GM23338 (cell line): ENCODE data around the gene TSKS. TPM values are rescaled to one million over a fixed set of nuclear protein-coding genes. Genes with fewer than 3 reads are reported as not detected.
A peak's percentile ranks its signal among the peaks of the same experiment; 100 is the strongest.

Experiments
- ATAC-seq: fragments of 200-7000 bp; cut with Tn5 transposase; 3 replicates; pipeline ENCODE4 v1.9.1; 2020
- DNase-seq: peaks from one replicate; pipeline ENCODE4 v3.0.0-alpha.2; 2015; ENCODE audit warnings: low spot score
- H2AFZ ChIP-seq: fragments of 200-600 bp; sonication (generic); 2 replicates; pipeline ENCODE4 v1.8.0; 2016; ENCODE audit warnings: antibody characterized with exemption, mild to moderate bottlenecking, moderate library complexity
- H3F3A ChIP-seq: fragments of 200-600 bp; sonication (generic); replicated peaks from 2 replicates; pipeline ENCODE4 v1.8.0; 2017; ENCODE audit warnings: antibody characterized with exemption, mixed run types, low read depth
- H3K27ac ChIP-seq: fragments of 200-600 bp; sonication (generic); 2 replicates; pipeline ENCODE4 v1.6.1; 2016; ENCODE audit warnings: low read depth
- H3K27me3 ChIP-seq: fragments of 200-600 bp; sonication (generic); 2 replicates; pipeline ENCODE4 v1.8.0; 2016; ENCODE audit warnings: mild to moderate bottlenecking, mixed run types, moderate library complexity; ENCODE audit not compliant: insufficient read depth
- H3K36me3 ChIP-seq: fragments of 200-600 bp; sonication (generic); 2 replicates; pipeline ENCODE4 v1.8.0; 2016; ENCODE audit warnings: mild to moderate bottlenecking; ENCODE audit not compliant: insufficient read depth
- H3K4me1 ChIP-seq: fragments of 200-600 bp; sonication (generic); 2 replicates; pipeline ENCODE4 v1.8.0; 2016; ENCODE audit warnings: mild to moderate bottlenecking, moderate library complexity; ENCODE audit not compliant: insufficient read depth
- H3K4me2 ChIP-seq: fragments of 200-600 bp; sonication (generic); 2 replicates; pipeline ENCODE4 v1.7.1; 2017; ENCODE audit warnings: mixed run types
- H3K4me3 ChIP-seq: fragments of 200-600 bp; sonication (generic); 2 replicates; pipeline ENCODE4 v1.6.1; 2016; ENCODE audit warnings: mixed run types
- H3K79me2 ChIP-seq: fragments of 200-600 bp; sonication (generic); replicated peaks from 2 replicates; pipeline ENCODE4 v1.8.0; 2017; ENCODE audit warnings: mild to moderate bottlenecking; ENCODE audit not compliant: insufficient read depth
- H3K9me2 ChIP-seq: fragments of 200-600 bp; sonication (generic); 2 replicates; pipeline ENCODE4 v1.8.0; 2017; ENCODE audit not compliant: insufficient read depth
- H4K20me1 ChIP-seq: fragments of 200-600 bp; sonication (generic); replicated peaks from 2 replicates; pipeline ENCODE4 v1.8.0; 2017; ENCODE audit warnings: mild to moderate bottlenecking; ENCODE audit not compliant: insufficient read depth
- H3K27ac Mint-ChIP-seq: 2 replicates; pipeline ENCODE4 v1.8.0; 2020; ENCODE audit warnings: inconsistent platforms, mild to moderate bottlenecking, moderate library complexity, mixed read lengths
- H3K27me3 Mint-ChIP-seq: 3 replicates; pipeline ENCODE4 v1.8.0; 2022; ENCODE audit warnings: low read depth, mild to moderate bottlenecking, moderate library complexity, mixed read lengths, inconsistent platforms; ENCODE audit not compliant: insufficient read depth, poor library complexity
- H3K36me3 Mint-ChIP-seq: 3 replicates; pipeline ENCODE4 v1.8.0; 2021; ENCODE audit warnings: low read depth, mild to moderate bottlenecking, inconsistent platforms, moderate library complexity, mixed read lengths
- H3K4me1 Mint-ChIP-seq: 3 replicates; pipeline ENCODE4 v1.8.0; 2020; ENCODE audit warnings: mild to moderate bottlenecking, inconsistent platforms, mixed read lengths
- H3K4me3 Mint-ChIP-seq: 3 replicates; pipeline ENCODE4 v1.8.0; 2021; ENCODE audit warnings: moderate library complexity, mild to moderate bottlenecking, inconsistent platforms, mixed read lengths
- H3K9me3 Mint-ChIP-seq: 3 replicates; pipeline ENCODE4 v1.8.0; 2020; ENCODE audit warnings: moderate library complexity, mild to moderate bottlenecking, inconsistent platforms, mixed read lengths
- CREB1 ChIP-seq: fragments of 250-450 bp; sonication (Bioruptor Pico); IDR thresholded peaks from 2 replicates; pipeline ENCODE4 v1.5.0; 2020; ENCODE audit warnings: low read depth, mild to moderate bottlenecking, moderate library complexity
- CTCF ChIP-seq, 2 experiments: fragments of 200-600 bp in 1 of 2; sonication (generic) in 1 of 2; conservative IDR thresholded peaks; 2 replicates each; pipeline versions ENCODE4 v1.5.1 to v1.6.1; 2016 to 2017; ENCODE audit warnings: antibody characterized with exemption in 2 of 2, low read depth in 2 of 2, mild to moderate bottlenecking in 2 of 2, moderate library complexity in 1 of 2
- ETS1 ChIP-seq: IDR thresholded peaks from 2 replicates; pipeline ENCODE4 v1.6.1; 2016; ENCODE audit warnings: antibody characterized with exemption
- EZH2phosphoT487 ChIP-seq: fragments of 200-600 bp; sonication (generic); IDR thresholded peaks from one replicate; pipeline ENCODE4 v1.8.1; 2018; ENCODE audit warnings: antibody characterized with exemption; ENCODE audit not compliant: unreplicated experiment
- POLR2AphosphoS5 ChIP-seq: IDR thresholded peaks from 2 replicates; pipeline ENCODE4 v1.6.1; 2016; ENCODE audit warnings: antibody characterized with exemption, low read depth
- REST ChIP-seq: IDR thresholded peaks from one replicate; pipeline ENCODE4 v1.6.1; 2018; ENCODE audit warnings: antibody characterized with exemption; ENCODE audit not compliant: unreplicated experiment
- ZNF114 ChIP-seq: fragments of 250-450 bp; sonication (Bioruptor Pico); IDR thresholded peaks from 2 replicates; pipeline ENCODE4 v1.5.0; 2020; ENCODE audit warnings: mild to moderate bottlenecking, moderate library complexity
- polyA plus RNA-seq: library from polyadenylated mRNA; unstranded; fragments of >200 nt; fragmentation: Nextera tagmentation; extraction: Ambion mirVana; gene quantifications from 2 replicates; pipeline ENCODE4 v1.2.1, GENCODE V29; 2016
- total RNA-seq: library from RNA; depleted of rRNA; stranded (reverse); fragments of >200 nt; shearing (Covaris generic); gene quantifications from 2 replicates; pipeline ENCODE4 v1.2.3, GENCODE V29; 2014

TSKS gene
- total and polyA plus RNA-seq, 2 experiments from 2014 or later = 0.99 TPM; not detected in 1

- H3K9me2 ChIP-seq = peaks cover 3% of the 10 kb centered on the region; the same call in 1 of the 2 replicates
- peaks cover 27% of the 10 kb centered on the region for H3K9me3 Mint-ChIP-seq
- no peaks in the 10 kb centered on the region for H3K36me3 ChIP-seq
- H3K4me1 Mint-ChIP-seq = no peaks in the 10 kb centered on the region
- DNase-seq (peak; percentile 71), ATAC-seq (peak; percentile 30)
- H3K27ac ChIP-seq = no peak overlapping the region
- H4K20me1 ChIP-seq = no peaks in the 10 kb centered on the region
- peaks cover 3% of the 10 kb centered on the region for H3K36me3 Mint-ChIP-seq
- no peak for TF ChIP-seq ZNF114 (CRISPR knock-in tag)
- no peak for TF ChIP-seq CREB1 (CRISPR knock-in tag)
- TF ChIP-seq EZH2phosphoT487 = no peak
- TF ChIP-seq ETS1 = peak; percentile 55; the same call in 1 of the 2 replicates
- TF ChIP-seq REST = no peak
- H3K27ac Mint-ChIP-seq = no peak overlapping the region
- peaks cover 4% of the 10 kb centered on the region; the same call in 1 of the 2 replicates for H3K4me1 ChIP-seq
- H2AFZ ChIP-seq = no peak overlapping the region
- peaks cover 26% of the 10 kb centered on the region for H3K27me3 Mint-ChIP-seq
- H3K4me3 Mint-ChIP-seq = no peak overlapping the region
- H3K27me3 ChIP-seq = no peaks in the 10 kb centered on the region
- H3K79me2 ChIP-seq = no peaks in the 10 kb centered on the region
- no peak overlapping the region for H3K4me3 ChIP-seq
- H3K4me2 ChIP-seq = no peak overlapping the region
- H3F3A ChIP-seq = 0 out of 2 replicates have a peak, but pooled peaks cover 15% of the 10 kb centered on the region
Measured at GRCh38 chr19:49749055-49749716, 13.9 kb downstream of the TSKS start.

- Mint-ChIP-seq H3K4me1 (no peaks in the 10 kb centered on the region), H3K27me3 (peaks cover 26% of the 10 kb centered on the region), H3K9me3 (peaks cover 16% of the 10 kb centered on the region), H3K27ac (no peak overlapping the region), H3K4me3 (no peak overlapping the region), H3K36me3 (peaks cover 3% of the 10 kb centered on the region)
- Histone ChIP-seq H3K27ac (no peak overlapping the region), H3K36me3 (no peaks in the 10 kb centered on the region), H3K27me3 (no peaks in the 10 kb centered on the region), H3K4me1 (peaks cover 4% of the 10 kb centered on the region; the same call in 1 of the 2 replicates), H4K20me1 (no peaks in the 10 kb centered on the region), H3K4me2 (peak overlapping the region; percentile 61; the same call in 1 of the 2 replicates), H3K4me3 (peak overlapping the region; percentile 37; the same call in 1 of the 2 replicates), H3K9me2 (peaks cover 3% of the 10 kb centered on the region; the same call in 1 of the 2 replicates), H3F3A (0 out of 2 replicates have a peak, but pooled peaks cover 15% of the 10 kb centered on the region), H2AFZ (peak overlapping the region; percentile 94), H3K79me2 (no peaks in the 10 kb centered on the region)
- peak; percentile 59 for TF ChIP-seq POLR2AphosphoS5
- TF ChIP-seq ZNF114 (CRISPR knock-in tag) = no peak
- TF ChIP-seq ETS1 = no peak
- peak in 1 of 2 experiments; percentile 28; a peak in 1 of 4 replicates for TF ChIP-seq CTCF (conservative IDR thresholded peaks at IDR 0.05; ENCODE audit: low read depth in 2 of 2)
- ATAC-seq = peak; percentile 88
- peak; percentile 99 for DNase-seq
Measured at GRCh38 chr19:49746206-49746958, 16.7 kb downstream of the TSKS start.
